ENCODE measurements around the gene PDIA2.

Gene PDIA2

GRCh38 chr16:290015-290680 is 7.2 kb downstream of the PDIA2 start:
- 95% methylated on average over 25 of the region's 25 CpGs for WGBS (ENCODE audit: insufficient coverage)
- Histone ChIP-seq H3K4me1 (ENCODE audit: control extremely low read depth in 1 of 4, control insufficient read depth in 4 of 4, insufficient read depth in 4 of 4, low read length in 3 of 4) (no peaks in the 10 kb centered on the region), H3K27me3 (replicated peaks in 2 of 5; ENCODE audit: control insufficient read depth in 4 of 5, insufficient read depth in 5 of 5, low read length in 4 of 5) (no peaks in the 10 kb centered on the region), H3K4me3 (ENCODE audit: control insufficient read depth in 1 of 7, extremely low read depth in 1 of 7, insufficient read depth in 4 of 7, low read depth in 2 of 7, low read length in 6 of 7) (no peak overlapping the region), H3K27ac (ENCODE audit: insufficient read depth in 1 of 2, low read depth in 1 of 2, low read length in 2 of 2, poor library complexity in 1 of 2, severe bottlenecking in 2 of 2) (no peak overlapping the region), H3K36me3 (ENCODE audit: control insufficient read depth in 4 of 4, insufficient read depth in 4 of 4, low read length in 3 of 4) (peaks cover 3 to 74% (median 56%) of the 10 kb centered on the region in 4 experiments), H3K9me3 (ENCODE audit: control extremely low read depth in 1 of 5, control insufficient read depth in 4 of 5, insufficient read depth in 2 of 5, low read depth in 1 of 5, low read length in 4 of 5) (peaks cover 0 to 3% (median 0%) of the 10 kb centered on the region in 5 experiments)
- POLR2A ChIA-PET = no interaction called here
- DNase-seq = no peak
- CTCF ChIA-PET = no interaction called here

GRCh38 chr16:290681-291405 is 7.9 kb downstream of the PDIA2 start:
- peaks cover 0 to 3% (median 0%) of the 10 kb centered on the region in 5 experiments for H3K9me3 ChIP-seq (ENCODE audit: control extremely low read depth in 1 of 5, control insufficient read depth in 4 of 5, insufficient read depth in 2 of 5, low read depth in 1 of 5, low read length in 4 of 5)
- H3K4me1 ChIP-seq (ENCODE audit: control extremely low read depth in 1 of 4, control insufficient read depth in 4 of 4, insufficient read depth in 4 of 4, low read length in 3 of 4) = no peaks in the 10 kb centered on the region
- H3K36me3 ChIP-seq (ENCODE audit: control insufficient read depth in 4 of 4, insufficient read depth in 4 of 4, low read length in 3 of 4) = peaks cover 3 to 74% (median 58%) of the 10 kb centered on the region in 4 experiments
- no peak overlapping the region for H3K27ac ChIP-seq (ENCODE audit: insufficient read depth in 1 of 2, low read depth in 1 of 2, low read length in 2 of 2, poor library complexity in 1 of 2, severe bottlenecking in 2 of 2)
- H3K4me3 ChIP-seq (ENCODE audit: control insufficient read depth in 1 of 7, extremely low read depth in 1 of 7, insufficient read depth in 4 of 7, low read depth in 2 of 7, low read length in 6 of 7) = no peak overlapping the region
- H3K27me3 ChIP-seq (replicated peaks in 2 of 5; ENCODE audit: control insufficient read depth in 4 of 5, insufficient read depth in 5 of 5, low read length in 4 of 5) = no peaks in the 10 kb centered on the region
- WGBS (ENCODE audit: insufficient coverage) = 98% methylated on average over 50 of the region's 50 CpGs
- CTCF ChIA-PET = no interaction called here
- POLR2A ChIA-PET = no interaction called here
- DNase-seq = no peak

GRCh38 chr16:291539-291938 is 8.6 kb downstream of the PDIA2 start:
- H3K36me3 ChIP-seq (ENCODE audit: control insufficient read depth in 4 of 4, insufficient read depth in 4 of 4, low read length in 3 of 4) = peaks cover 6 to 77% (median 57%) of the 10 kb centered on the region in 4 experiments
- peaks cover 0 to 4% (median 0%) of the 10 kb centered on the region in 4 experiments for H3K4me1 ChIP-seq (ENCODE audit: control extremely low read depth in 1 of 4, control insufficient read depth in 4 of 4, insufficient read depth in 4 of 4, low read length in 3 of 4)
- POLR2A ChIA-PET = no interaction called here
- CTCF ChIA-PET = no interaction called here
- DNase-seq = no peak
- H3K27ac ChIP-seq (ENCODE audit: insufficient read depth in 1 of 2, low read depth in 1 of 2, low read length in 2 of 2, poor library complexity in 1 of 2, severe bottlenecking in 2 of 2) = no peak overlapping the region
- H3K4me3 ChIP-seq (ENCODE audit: control insufficient read depth in 1 of 7, extremely low read depth in 1 of 7, insufficient read depth in 4 of 7, low read depth in 2 of 7, low read length in 6 of 7) = no peak overlapping the region
- H3K27me3 ChIP-seq (replicated peaks in 2 of 5; ENCODE audit: control insufficient read depth in 4 of 5, insufficient read depth in 5 of 5, low read length in 4 of 5) = no peaks in the 10 kb centered on the region
- H3K9me3 ChIP-seq (ENCODE audit: control extremely low read depth in 1 of 5, control insufficient read depth in 4 of 5, insufficient read depth in 2 of 5, low read depth in 1 of 5, low read length in 4 of 5) = no peaks in the 10 kb centered on the region
- 94% methylated on average over 16 of the region's 17 CpGs for WGBS (ENCODE audit: insufficient coverage)

GRCh38 chr16:293043-293775 is 10.2 kb downstream of the PDIA2 start:
- no peak overlapping the region for H3K4me3 ChIP-seq (ENCODE audit: control insufficient read depth in 1 of 7, extremely low read depth in 1 of 7, insufficient read depth in 4 of 7, low read depth in 2 of 7, low read length in 6 of 7)
- 93% methylated on average over 13 of the region's 32 CpGs for WGBS (ENCODE audit: insufficient coverage)

GRCh38 chr16:296276-296675 is 13.3 kb downstream of the PDIA2 start:
- peaks cover 9 to 53% (median 37%) of the 10 kb centered on the region in 4 experiments for H3K36me3 ChIP-seq (ENCODE audit: control insufficient read depth in 4 of 4, insufficient read depth in 4 of 4, low read length in 3 of 4)
- POLR2A ChIA-PET = interaction anchor here (0.5 kb wide), 1 partner anchor 54 kb away, joined by 3 read pairs; no protein-coding TSS in a partner anchor
- no peaks in the 10 kb centered on the region for H3K27me3 ChIP-seq (replicated peaks in 2 of 5; ENCODE audit: control insufficient read depth in 4 of 5, insufficient read depth in 5 of 5, low read length in 4 of 5)
- no peaks in the 10 kb centered on the region for H3K9me3 ChIP-seq (ENCODE audit: control extremely low read depth in 1 of 5, control insufficient read depth in 4 of 5, insufficient read depth in 2 of 5, low read depth in 1 of 5, low read length in 4 of 5)
- no peak overlapping the region for H3K4me3 ChIP-seq (ENCODE audit: control insufficient read depth in 1 of 7, extremely low read depth in 1 of 7, insufficient read depth in 4 of 7, low read depth in 2 of 7, low read length in 6 of 7)
- no peak overlapping the region for H3K27ac ChIP-seq (ENCODE audit: insufficient read depth in 1 of 2, low read depth in 1 of 2, low read length in 2 of 2, poor library complexity in 1 of 2, severe bottlenecking in 2 of 2)
- CTCF ChIA-PET = interaction anchor here (0.9 kb wide), 1 partner anchor 11 kb away, joined by 3 read pairs; no protein-coding TSS in a partner anchor
- WGBS (ENCODE audit: insufficient coverage) = 100% methylated on average over 5 of the region's 14 CpGs
- peaks cover 0 to 4% (median 0%) of the 10 kb centered on the region in 4 experiments for H3K4me1 ChIP-seq (ENCODE audit: control extremely low read depth in 1 of 4, control insufficient read depth in 4 of 4, insufficient read depth in 4 of 4, low read length in 3 of 4)
- no peak for DNase-seq

More at GRCh38 chr16:293043-293775, 10.2 kb downstream of the PDIA2 start:
- no peak overlapping the region for H3K27ac ChIP-seq (ENCODE audit: insufficient read depth in 1 of 2, low read depth in 1 of 2, low read length in 2 of 2, poor library complexity in 1 of 2, severe bottlenecking in 2 of 2)
- CTCF ChIA-PET = interaction anchor here (0.9 to 1.2 kb wide), 2 partner anchors 9 to 58 kb away, joined by 3 to 4 read pairs; no protein-coding TSS in a partner anchor
- H3K27me3 ChIP-seq (replicated peaks in 2 of 5; ENCODE audit: control insufficient read depth in 4 of 5, insufficient read depth in 5 of 5, low read length in 4 of 5) = no peaks in the 10 kb centered on the region
- DNase-seq = no peak
- H3K4me1 ChIP-seq (ENCODE audit: control extremely low read depth in 1 of 4, control insufficient read depth in 4 of 4, insufficient read depth in 4 of 4, low read length in 3 of 4) = peaks cover 0 to 4% (median 0%) of the 10 kb centered on the region in 4 experiments
- no peaks in the 10 kb centered on the region for H3K9me3 ChIP-seq (ENCODE audit: control extremely low read depth in 1 of 5, control insufficient read depth in 4 of 5, insufficient read depth in 2 of 5, low read depth in 1 of 5, low read length in 4 of 5)
- POLR2A ChIA-PET = interaction anchor here (0.6 kb wide), 1 partner anchor 127 kb away, joined by 6 read pairs; no protein-coding TSS in a partner anchor
- H3K36me3 ChIP-seq (ENCODE audit: control insufficient read depth in 4 of 4, insufficient read depth in 4 of 4, low read length in 3 of 4) = peaks cover 12 to 77% (median 56%) of the 10 kb centered on the region in 4 experiments

GRCh38 chr16:296806-297510 is 14.0 kb downstream of the PDIA2 start:
- POLR2A ChIA-PET = no interaction called here
- Histone ChIP-seq H3K27ac (ENCODE audit: insufficient read depth in 1 of 2, low read depth in 1 of 2, low read length in 2 of 2, poor library complexity in 1 of 2, severe bottlenecking in 2 of 2) (no peak overlapping the region), H3K36me3 (ENCODE audit: control insufficient read depth in 4 of 4, insufficient read depth in 4 of 4, low read length in 3 of 4) (peaks cover 9 to 47% (median 34%) of the 10 kb centered on the region in 4 experiments), H3K4me3 (ENCODE audit: control insufficient read depth in 1 of 7, extremely low read depth in 1 of 7, insufficient read depth in 4 of 7, low read depth in 2 of 7, low read length in 6 of 7) (no peak overlapping the region), H3K4me1 (ENCODE audit: control extremely low read depth in 1 of 4, control insufficient read depth in 4 of 4, insufficient read depth in 4 of 4, low read length in 3 of 4) (peaks cover 0 to 4% (median 0%) of the 10 kb centered on the region in 4 experiments), H3K9me3 (ENCODE audit: control extremely low read depth in 1 of 5, control insufficient read depth in 4 of 5, insufficient read depth in 2 of 5, low read depth in 1 of 5, low read length in 4 of 5) (no peaks in the 10 kb centered on the region), H3K27me3 (replicated peaks in 2 of 5; ENCODE audit: control insufficient read depth in 4 of 5, insufficient read depth in 5 of 5, low read length in 4 of 5) (no peaks in the 10 kb centered on the region)
- whole genome bisulfite sequencing (ENCODE audit: insufficient coverage) = 97% methylated on average over 24 of the region's 37 CpGs
- CTCF ChIA-PET = interaction anchor here (0.9 kb wide), 1 partner anchor 10 kb away, joined by 3 read pairs; no protein-coding TSS in a partner anchor
- DNase-seq = no peak

Data from common myeloid progenitor, CD34-positive (primary cell).